8988T (cell line): ENCODE results near the gene TEX13B.

Experiments used
- DNase-seq: peaks from one replicate; pipeline ENCODE4 v3.0.0; 2011

The TEX13B gene

DNA sequence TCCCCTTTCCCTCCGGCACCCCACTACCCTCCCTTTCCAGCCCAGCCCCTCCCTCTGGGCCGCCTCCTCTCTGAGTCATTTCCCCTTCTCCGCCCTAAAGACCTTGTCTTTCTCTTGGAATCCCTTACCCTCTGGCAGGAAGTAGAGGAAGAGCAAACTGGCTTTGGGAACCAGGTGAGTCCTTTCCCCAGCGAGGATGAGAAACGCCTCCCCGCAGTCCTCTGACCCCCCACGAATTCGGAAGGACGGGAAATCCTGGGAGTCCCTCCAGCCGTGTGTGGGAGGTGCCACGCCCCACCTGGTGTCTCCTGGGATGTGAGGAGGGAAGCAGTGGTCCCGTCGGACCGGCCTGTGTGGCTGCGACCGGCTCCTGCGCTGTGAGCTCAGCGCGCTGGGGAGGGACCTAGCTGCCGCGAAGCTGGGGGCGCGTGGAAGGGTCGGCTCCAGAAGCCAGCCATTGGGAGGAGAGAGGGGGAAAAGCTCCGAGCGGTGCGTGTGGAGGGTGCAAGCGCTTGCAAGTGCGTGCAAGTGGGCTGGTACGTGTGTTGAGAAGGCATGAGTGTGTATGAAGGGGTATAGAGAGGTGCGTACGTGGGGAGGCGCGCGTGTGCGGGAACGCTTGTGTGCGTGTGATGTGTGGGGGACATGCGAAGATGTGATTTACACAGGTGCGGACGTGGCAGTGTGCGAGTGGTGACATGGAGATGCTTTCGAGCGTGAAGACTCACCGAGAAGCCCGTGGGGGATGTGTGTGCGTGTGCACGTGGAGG is 46.3 kb downstream of the TEX13B start:
- DNase-seq: no peak

DNA sequence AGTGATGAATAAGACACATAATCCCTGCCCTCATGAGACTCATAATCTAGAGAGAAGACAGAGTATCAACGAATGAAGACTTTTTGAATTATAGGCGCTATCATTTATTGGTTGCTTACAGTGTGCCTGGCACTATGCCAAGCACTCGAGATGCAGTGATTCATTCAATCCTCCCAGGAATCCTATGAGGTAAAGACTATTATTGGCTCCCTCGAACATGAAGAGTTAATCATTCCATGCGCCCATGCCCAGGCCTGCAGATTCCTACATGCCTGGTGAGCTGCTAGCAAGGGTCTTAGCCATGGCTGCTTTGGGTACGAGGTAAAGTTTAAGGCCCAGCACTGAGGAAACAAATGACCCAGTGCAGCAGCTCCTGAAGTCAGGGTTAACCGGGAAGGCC is 47.0 kb downstream of the TEX13B start:
- no peak for DNase-seq

DNA sequence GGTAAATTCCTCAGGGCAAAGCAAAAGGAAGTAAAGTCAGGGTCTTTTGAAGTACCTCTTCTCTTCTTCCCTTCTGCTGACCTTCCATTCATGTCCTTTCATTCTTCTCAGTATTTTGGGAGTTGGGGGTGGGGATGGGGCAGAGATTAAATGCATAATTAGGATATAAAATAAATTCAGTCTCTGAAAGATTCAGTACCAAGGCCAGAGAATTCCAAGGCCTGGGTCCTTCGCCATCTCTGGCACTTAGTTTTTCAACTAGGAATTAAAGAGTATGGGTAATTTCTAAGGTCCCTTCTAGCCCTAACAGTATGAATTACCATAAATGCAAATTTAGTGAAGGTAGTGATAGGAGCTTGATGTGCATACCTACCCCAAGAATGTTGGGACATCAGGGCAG is 47.9 kb downstream of the TEX13B start:
- DNase-seq: no peak
